Liver (tissue), 9 donors: ENCODE data around the gene OR1E2. TPM values are rescaled to one million over a fixed set of nuclear protein-coding genes. Genes with fewer than 3 reads are reported as not detected.

Experiments
- DNase-seq: peaks from one replicate; pipeline ENCODE4 v3.0.0-alpha.2; 2017; ENCODE audit warnings: low spot score
- H3K27ac ChIP-seq, 2 donors: one replicate each; pipeline ENCODE4 v1.7.0; 2013; ENCODE audit warnings: inconsistent platforms in 2 of 2, low read length in 2 of 2, control low read depth in 1 of 2, low read depth in 1 of 2, mild to moderate bottlenecking in 1 of 2
- H3K27me3 ChIP-seq, 4 donors: one replicate each; pipeline versions ENCODE4 v1.6.1 to v1.7.0; 2013; ENCODE audit warnings: low read length in 3 of 4, inconsistent platforms in 1 of 4, mild to moderate bottlenecking in 1 of 4, moderate library complexity in 1 of 4; ENCODE audit not compliant: control insufficient read depth in 4 of 4, insufficient read depth in 4 of 4
- H3K36me3 ChIP-seq, 4 donors: one replicate each; pipeline versions ENCODE4 v1.6.1 to v1.7.0; 2013; ENCODE audit warnings: low read length in 3 of 4, mild to moderate bottlenecking in 3 of 4, low read depth in 1 of 4, moderate library complexity in 1 of 4; ENCODE audit not compliant: control insufficient read depth in 4 of 4, insufficient read depth in 3 of 4
- H3K4me1 ChIP-seq, 4 donors: one replicate each; pipeline versions ENCODE4 v1.6.1 to v1.7.0; 2013; ENCODE audit warnings: low read length in 3 of 4, mild to moderate bottlenecking in 3 of 4, moderate library complexity in 1 of 4; ENCODE audit not compliant: control insufficient read depth in 4 of 4, insufficient read depth in 4 of 4
- H3K4me3 ChIP-seq, 3 donors: one replicate each; pipeline versions ENCODE4 v1.6.1 to v1.7.0; 2013; ENCODE audit warnings: low read length in 3 of 3, control low read depth in 1 of 3, low read depth in 1 of 3, mild to moderate bottlenecking in 1 of 3
- H3K9ac ChIP-seq, 2 donors: one replicate each; pipeline ENCODE4 v1.7.0; 2013; ENCODE audit warnings: low read length in 2 of 2, mild to moderate bottlenecking in 2 of 2, moderate library complexity in 2 of 2, control low read depth in 1 of 2, low read depth in 1 of 2
- H3K9me3 ChIP-seq, 4 donors: one replicate each; pipeline versions ENCODE4 v1.6.1 to v1.7.0; 2013; ENCODE audit warnings: low read length in 3 of 4; ENCODE audit not compliant: control insufficient read depth in 4 of 4
- EGR1 ChIP-seq, 2 donors: IDR thresholded peaks; 2 replicates each; pipeline ENCODE4 v1.6.1; 2016 to 2018; ENCODE audit warnings: antibody characterized with exemption in 2 of 2, low read depth in 2 of 2
- FOXA1 ChIP-seq: IDR thresholded peaks from 2 replicates; pipeline ENCODE4 v1.6.1; 2016; ENCODE audit warnings: antibody characterized with exemption
- FOXA2 ChIP-seq: IDR thresholded peaks from 2 replicates; pipeline ENCODE4 v1.6.1; 2016; ENCODE audit warnings: antibody characterized with exemption
- GABPA ChIP-seq, 2 donors: IDR thresholded peaks in 1 of 2; conservative IDR thresholded peaks in 1 of 2; 2 replicates each; pipeline ENCODE4 v1.6.1; 2016; ENCODE audit warnings: antibody characterized with exemption in 2 of 2, mild to moderate bottlenecking in 1 of 2, moderate library complexity in 1 of 2
- HNF4A ChIP-seq, 2 donors: conservative IDR thresholded peaks; 2 replicates each; pipeline ENCODE4 v1.6.1; 2016; ENCODE audit warnings: antibody characterized with exemption in 2 of 2, mild to moderate bottlenecking in 2 of 2
- HNF4G ChIP-seq: IDR thresholded peaks from 2 replicates; pipeline ENCODE4 v1.6.1; 2016; ENCODE audit warnings: antibody characterized with exemption
- JUND ChIP-seq, 2 donors: IDR thresholded peaks; 2 replicates each; pipeline ENCODE4 v1.6.1; 2016; ENCODE audit warnings: antibody characterized with exemption in 2 of 2
- NR2F2 ChIP-seq: IDR thresholded peaks from 2 replicates; pipeline ENCODE4 v1.6.1; 2016; ENCODE audit warnings: antibody characterized with exemption
- RAD21 ChIP-seq, 2 donors: IDR thresholded peaks; 2 replicates each; pipeline ENCODE4 v1.6.1; 2016; ENCODE audit warnings: antibody characterized with exemption in 2 of 2, mild to moderate bottlenecking in 2 of 2
- RXRA ChIP-seq, 2 donors: IDR thresholded peaks; 2 replicates each; pipeline ENCODE4 v1.6.1; 2017 to 2018; ENCODE audit warnings: antibody characterized with exemption in 2 of 2, mild to moderate bottlenecking in 1 of 2
- SP1 ChIP-seq: IDR thresholded peaks from 2 replicates; pipeline ENCODE4 v1.6.1; 2018; ENCODE audit warnings: antibody characterized with exemption, mild to moderate bottlenecking
- TAF1 ChIP-seq: conservative IDR thresholded peaks from 2 replicates; pipeline ENCODE4 v1.6.1; 2016; ENCODE audit warnings: antibody characterized with exemption, mild to moderate bottlenecking
- YY1 ChIP-seq: IDR thresholded peaks from 2 replicates; pipeline ENCODE4 v1.6.1; 2016; ENCODE audit warnings: antibody characterized with exemption, mild to moderate bottlenecking
- WGBS: extraction: QIAGEN DNeasy Blood & Tissue Kit; methylation state at CpG from one replicate; pipeline ENCODE4 v1.1.7; 2013; 5-methylcytosine and 5-hydroxymethylcytosine counted together
- polyA plus RNA-seq, 2 donors: library from polyadenylated mRNA; stranded (reverse) in 1 of 2; unstranded in 1 of 2; fragments of 200-250 nt in 1 of 2; fragments of >200 nt in 1 of 2; fragmentation: Nextera tagmentation in 1 of 2; extraction: Ambion mirVana in 1 of 2; gene quantifications; one replicate each; pipeline versions ENCODE4 v1.2.1 to v1.2.3, GENCODE V29; 2013 to 2015
- total RNA-seq, 2 donors: library from RNA; depleted of rRNA; stranded (reverse); fragments of >200 nt; gene quantifications; one replicate each; pipeline ENCODE4 v1.2.3, GENCODE V29; 2014
- TF ChIP-seq, protein P1 (sequence below): IDR thresholded peaks from 2 replicates; pipeline ENCODE4 v1.6.1; 2016; ENCODE audit warnings: antibody characterized with exemption
- TF ChIP-seq, protein P2 (sequence below): fragments of 150-350 bp; IDR thresholded peaks from 2 replicates; pipeline ENCODE4 v1.5.1; 2017; ENCODE audit warnings: improper control_type of control experiment, low read depth, low read length; ENCODE audit not compliant: missing input control
- TF ChIP-seq, protein P3 (sequence below): IDR thresholded peaks from 2 replicates; pipeline ENCODE4 v1.6.1; 2016; ENCODE audit warnings: antibody characterized with exemption
- donor health status: healthy.
- donor health status: healthy.
- donor health status: healthy.
- donor health status: healthy.
- donor health status: healthy.

The OR1E2 gene
- total and polyA plus RNA-seq, 4 donors = 0.08 TPM; not detected in 3

DNA sequence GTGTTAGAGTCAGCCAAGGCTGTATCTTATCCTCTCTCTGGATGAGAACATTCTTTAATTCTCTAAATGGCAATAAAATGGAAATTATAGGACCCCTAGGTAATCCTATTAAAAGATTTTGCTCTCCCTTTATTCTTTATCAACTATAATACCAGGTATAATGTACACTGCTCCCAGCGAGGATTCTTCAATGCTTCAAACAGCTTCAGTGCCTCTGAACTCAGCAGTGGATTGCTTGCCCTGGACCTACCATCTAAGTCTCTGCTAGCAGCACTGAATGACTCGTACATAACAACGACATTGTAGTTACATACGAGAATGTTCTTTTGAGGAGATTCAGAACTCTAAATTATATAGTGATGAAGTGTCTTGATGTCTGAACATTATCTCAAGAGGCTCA is 43.9 kb downstream of the OR1E2 start:
- peaks cover 0 to 4% (median 2%) of the 10 kb centered on the region in 4 donors for H3K27me3 ChIP-seq
- no peak for DNase-seq
- WGBS = 69% methylated on average over 4 of the region's 4 CpGs
- no peaks in the 10 kb centered on the region for H3K4me1 ChIP-seq
- no peak overlapping the region for H3K4me3 ChIP-seq
- no peak overlapping the region for H3K9ac ChIP-seq
- H3K27ac ChIP-seq = no peak overlapping the region
- H3K9me3 ChIP-seq = peaks cover 0 to 3% (median under 1%) of the 10 kb centered on the region in 4 donors
- H3K36me3 ChIP-seq = no peaks in the 10 kb centered on the region
- TF ChIP-seq HNF4A (conservative IDR thresholded peaks at IDR 0.05) (no peak), FOXA1 (no peak), FOXA2 (no peak), TAF1 (no peak), SP1 (no peak), JUND (IDR thresholded peaks at IDR 0.05) (no peak), YY1 (no peak), HNF4G (no peak), RXRA (IDR thresholded peaks at IDR 0.05) (no peak), RAD21 (IDR thresholded peaks at IDR 0.05) (no peak), GABPA (IDR thresholded peaks at IDR 0.05 in 1 of 2, conservative IDR thresholded peaks at IDR 0.05 in 1 of 2) (no peak), EGR1 (IDR thresholded peaks at IDR 0.05; ENCODE audit: low read depth in 2 of 2) (no peak), NR2F2 (no peak)
- TF ChIP-seq, protein P1, sequence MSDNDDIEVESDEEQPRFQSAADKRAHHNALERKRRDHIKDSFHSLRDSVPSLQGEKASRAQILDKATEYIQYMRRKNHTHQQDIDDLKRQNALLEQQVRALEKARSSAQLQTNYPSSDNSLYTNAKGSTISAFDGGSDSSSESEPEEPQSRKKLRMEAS = no peak
- TF ChIP-seq, protein P2, sequence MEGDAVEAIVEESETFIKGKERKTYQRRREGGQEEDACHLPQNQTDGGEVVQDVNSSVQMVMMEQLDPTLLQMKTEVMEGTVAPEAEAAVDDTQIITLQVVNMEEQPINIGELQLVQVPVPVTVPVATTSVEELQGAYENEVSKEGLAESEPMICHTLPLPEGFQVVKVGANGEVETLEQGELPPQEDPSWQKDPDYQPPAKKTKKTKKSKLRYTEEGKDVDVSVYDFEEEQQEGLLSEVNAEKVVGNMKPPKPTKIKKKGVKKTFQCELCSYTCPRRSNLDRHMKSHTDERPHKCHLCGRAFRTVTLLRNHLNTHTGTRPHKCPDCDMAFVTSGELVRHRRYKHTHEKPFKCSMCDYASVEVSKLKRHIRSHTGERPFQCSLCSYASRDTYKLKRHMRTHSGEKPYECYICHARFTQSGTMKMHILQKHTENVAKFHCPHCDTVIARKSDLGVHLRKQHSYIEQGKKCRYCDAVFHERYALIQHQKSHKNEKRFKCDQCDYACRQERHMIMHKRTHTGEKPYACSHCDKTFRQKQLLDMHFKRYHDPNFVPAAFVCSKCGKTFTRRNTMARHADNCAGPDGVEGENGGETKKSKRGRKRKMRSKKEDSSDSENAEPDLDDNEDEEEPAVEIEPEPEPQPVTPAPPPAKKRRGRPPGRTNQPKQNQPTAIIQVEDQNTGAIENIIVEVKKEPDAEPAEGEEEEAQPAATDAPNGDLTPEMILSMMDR = no peak
- TF ChIP-seq, protein P3, sequence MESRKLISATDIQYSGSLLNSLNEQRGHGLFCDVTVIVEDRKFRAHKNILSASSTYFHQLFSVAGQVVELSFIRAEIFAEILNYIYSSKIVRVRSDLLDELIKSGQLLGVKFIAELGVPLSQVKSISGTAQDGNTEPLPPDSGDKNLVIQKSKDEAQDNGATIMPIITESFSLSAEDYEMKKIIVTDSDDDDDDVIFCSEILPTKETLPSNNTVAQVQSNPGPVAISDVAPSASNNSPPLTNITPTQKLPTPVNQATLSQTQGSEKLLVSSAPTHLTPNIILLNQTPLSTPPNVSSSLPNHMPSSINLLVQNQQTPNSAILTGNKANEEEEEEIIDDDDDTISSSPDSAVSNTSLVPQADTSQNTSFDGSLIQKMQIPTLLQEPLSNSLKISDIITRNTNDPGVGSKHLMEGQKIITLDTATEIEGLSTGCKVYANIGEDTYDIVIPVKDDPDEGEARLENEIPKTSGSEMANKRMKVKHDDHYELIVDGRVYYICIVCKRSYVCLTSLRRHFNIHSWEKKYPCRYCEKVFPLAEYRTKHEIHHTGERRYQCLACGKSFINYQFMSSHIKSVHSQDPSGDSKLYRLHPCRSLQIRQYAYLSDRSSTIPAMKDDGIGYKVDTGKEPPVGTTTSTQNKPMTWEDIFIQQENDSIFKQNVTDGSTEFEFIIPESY = no peak

DNA sequence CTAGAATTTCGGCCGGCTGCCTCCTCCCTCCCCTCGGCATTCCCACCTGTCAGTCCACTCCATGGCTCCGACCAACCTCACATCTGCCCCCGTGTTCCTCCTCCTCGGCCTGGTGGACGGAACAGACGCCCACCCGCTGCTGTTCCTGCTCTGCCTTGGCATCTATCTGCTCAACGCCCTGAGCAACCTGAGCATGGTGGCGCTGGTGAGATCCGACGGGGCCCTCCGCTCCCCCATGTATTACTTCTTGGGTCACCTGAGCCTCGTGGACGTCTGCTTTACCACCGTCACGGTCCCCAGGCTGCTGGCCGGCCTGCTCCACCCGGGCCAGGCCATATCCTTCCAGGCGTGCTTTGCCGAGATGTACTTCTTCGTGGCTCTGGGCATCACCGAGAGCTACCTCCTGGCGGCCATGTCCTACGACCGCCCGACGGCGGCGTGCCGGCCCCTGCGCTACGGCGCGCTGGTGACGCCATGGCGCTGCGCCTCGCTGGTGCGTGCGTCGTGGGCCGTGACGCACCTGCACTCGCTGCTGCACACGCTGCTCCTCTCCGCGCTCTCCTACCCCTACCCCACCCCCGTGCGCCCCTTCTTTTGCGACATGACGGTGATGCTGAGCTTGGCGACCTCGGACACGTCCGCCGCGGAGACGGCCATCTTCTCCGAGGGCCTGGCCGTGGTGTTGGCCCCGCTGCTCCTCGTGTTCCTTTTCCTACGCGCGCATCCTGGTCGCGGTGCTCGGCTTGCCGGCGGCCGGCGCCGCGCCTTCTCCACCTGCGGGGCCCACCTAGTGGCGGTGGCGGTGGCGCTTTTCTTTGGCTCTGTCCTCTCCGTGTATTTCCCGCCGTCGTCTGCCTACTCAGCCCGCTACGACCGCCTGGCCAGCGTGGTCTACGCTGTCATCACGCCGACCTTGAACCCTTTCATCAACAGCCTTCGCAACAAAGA is 47.5 kb downstream of the OR1E2 start, which contains the start of gene OR3A2:
OR3A2 (minus strand) TSS at position 440 of the 948 bp plus-strand sequence.
- WGBS = 26% methylated on average over 92 of the region's 92 CpGs
- Histone ChIP-seq H3K36me3 (no peaks in the 10 kb centered on the region), H3K9me3 (peaks cover 0 to 3% (median under 1%) of the 10 kb centered on the region in 4 donors), H3K27ac (no peak within 1 kb of the TSS), H3K4me1 (no peaks in the 10 kb centered on the region), H3K9ac (no peak within 1 kb of the TSS), H3K4me3 (no peak within 1 kb of the TSS), H3K27me3 (peaks cover 0 to 6% (median 3%) of the 10 kb centered on the region in 4 donors)
- no peak for TF ChIP-seq EGR1 (IDR thresholded peaks at IDR 0.05; ENCODE audit: low read depth in 2 of 2)
- no peak for TF ChIP-seq YY1
- TF ChIP-seq SP1 = no peak
- TF ChIP-seq RAD21 (IDR thresholded peaks at IDR 0.05) = no peak
- no peak for TF ChIP-seq HNF4G
- DNase-seq = no peak

Other genes with a start within 250 kb of the OR1E2 start
- gene OR1A2, start 236.3 kb downstream of the OR1E2 start, total RNA-seq = not detected
- gene OR1A2, start 236.3 kb downstream of the OR1E2 start, polyA plus RNA-seq = not detected
- not detected for gene OR1A1, start 226.2 kb downstream of the OR1E2 start, total RNA-seq
- gene OR1A1, start 226.2 kb downstream of the OR1E2 start, polyA plus RNA-seq = not detected
- not detected for gene OR3A1, start 135.5 kb downstream of the OR1E2 start, total RNA-seq
- not detected for gene OR3A1, start 135.5 kb downstream of the OR1E2 start, polyA plus RNA-seq
- not detected for gene OR3A2, start 47.5 kb downstream of the OR1E2 start, total RNA-seq
- not detected for gene OR3A2, start 47.5 kb downstream of the OR1E2 start, polyA plus RNA-seq
- gene OR1E1, start 35.4 kb downstream of the OR1E2 start, total RNA-seq = not detected
- not detected for gene OR1E1, start 35.4 kb downstream of the OR1E2 start, polyA plus RNA-seq
- gene OR3A3, start 22.5 kb downstream of the OR1E2 start, total RNA-seq = not detected
- not detected for gene OR3A3, start 22.5 kb downstream of the OR1E2 start, polyA plus RNA-seq
- under 1 TPM; 0.19 to 0.42 TPM for gene SPATA22, start 38.0 kb upstream of the OR1E2 start, total RNA-seq
- gene SPATA22, start 38.0 kb upstream of the OR1E2 start, polyA plus RNA-seq = under 1 TPM in 1 of 2 donors, not detected in 1; 0.89 TPM
- 1 to 10 TPM in 1 of 2 donors, under 1 TPM in 1; 0.89 to 4.7 TPM for gene ASPA, start 42.2 kb upstream of the OR1E2 start, total RNA-seq
- gene ASPA, start 42.2 kb upstream of the OR1E2 start, polyA plus RNA-seq = 1 to 10 TPM; 1.2 to 2.6 TPM
- gene TRPV3, start 124.0 kb upstream of the OR1E2 start, total RNA-seq = under 1 TPM; 0.19 to 0.33 TPM
- under 1 TPM; 0.04 to 0.38 TPM for gene TRPV3, start 124.0 kb upstream of the OR1E2 start, polyA plus RNA-seq
- 10 to 100 TPM in 1 of 2 donors, 1 to 10 TPM in 1; 2.5 to 12.7 TPM for gene TRPV1, start 175.6 kb upstream of the OR1E2 start, total RNA-seq
- 1 to 10 TPM; 3.0 to 3.7 TPM for gene TRPV1, start 175.6 kb upstream of the OR1E2 start, polyA plus RNA-seq
- gene SHPK, start 202.4 kb upstream of the OR1E2 start, total RNA-seq = 10 to 100 TPM in 1 of 2 donors, 1 to 10 TPM in 1; 9.3 to 66.6 TPM
- 10 to 100 TPM; 16.5 to 17.4 TPM for gene SHPK, start 202.4 kb upstream of the OR1E2 start, polyA plus RNA-seq
- 10 to 100 TPM in 1 of 2 donors, 1 to 10 TPM in 1; 8.1 to 15.3 TPM for gene CTNS, start 202.9 kb upstream of the OR1E2 start, total RNA-seq
- gene CTNS, start 202.9 kb upstream of the OR1E2 start, polyA plus RNA-seq = 10 to 100 TPM in 1 of 2 donors, 1 to 10 TPM in 1; 6.6 to 11.0 TPM
- gene TAX1BP3, start 234.7 kb upstream of the OR1E2 start, total RNA-seq = 10 to 100 TPM; 11.9 to 19.8 TPM
- gene TAX1BP3, start 234.7 kb upstream of the OR1E2 start, polyA plus RNA-seq = 10 to 100 TPM; 20.1 to 27.7 TPM
- 10 to 100 TPM; 12.3 to 15.3 TPM for gene EMC6, start 235.0 kb upstream of the OR1E2 start, total RNA-seq
- gene EMC6, start 235.0 kb upstream of the OR1E2 start, polyA plus RNA-seq = 100 to 1,000 TPM in 1 of 2 donors, 10 to 100 TPM in 1; 80.0 to 107 TPM